Skeletal muscle satellite cell (primary cell): ENCODE measurements around the gene ATL2. TPM values are rescaled to one million over a fixed set of nuclear protein-coding genes. Genes with fewer than 3 reads are reported as not detected.
"Not testable (repeated sequence)": the region's sequence is repeated elsewhere in the genome, so short reads cannot be mapped to it uniquely, and the experiment has no call there.

Experiments
- H3K27me3 ChIP-seq: 2 replicates; pipeline ENCODE4 v1.7.0; 2013; ENCODE audit warnings: low read length; ENCODE audit not compliant: control insufficient read depth, insufficient read depth
- H3K36me3 ChIP-seq: 2 replicates; pipeline ENCODE4 v1.7.0; 2013; ENCODE audit warnings: mild to moderate bottlenecking, control low read depth, low read length; ENCODE audit not compliant: insufficient read depth
- H3K4me1 ChIP-seq: 2 replicates; pipeline ENCODE4 v1.7.0; 2013; ENCODE audit warnings: low read length; ENCODE audit not compliant: control insufficient read depth, insufficient read depth
- H3K4me2 ChIP-seq: 2 replicates; pipeline ENCODE4 v1.7.0; 2013; ENCODE audit warnings: mild to moderate bottlenecking, low read length
- H3K4me3 ChIP-seq: 2 replicates; pipeline ENCODE4 v1.7.0; 2013; ENCODE audit warnings: low read length
- H3K9ac ChIP-seq: 2 replicates; pipeline ENCODE4 v1.7.0; 2013; ENCODE audit warnings: mild to moderate bottlenecking, low read depth, low read length, moderate library complexity
- H3K9me3 ChIP-seq: replicated peaks from 2 replicates; pipeline ENCODE4 v1.7.0; 2013; ENCODE audit warnings: mild to moderate bottlenecking, control low read depth, low read length
- total RNA-seq: library from RNA; depleted of rRNA; stranded (reverse); fragments of >200 nt; gene quantifications from 2 replicates; pipeline ENCODE4 v1.2.3, GENCODE V29; 2012; rRNA removed

Gene ATL2
- total RNA-seq, result 49.8 and 57.0 TPM in 2 replicates

- Histone ChIP-seq H3K9ac (peak within 1 kb of the TSS; percentile 97), H3K9me3 (no peaks in the 10 kb centered on the region), H3K4me1 (peaks cover 18% of the 10 kb centered on the region), H3K4me2 (peak within 1 kb of the TSS; percentile 82), H3K4me3 (peak within 1 kb of the TSS; percentile 92), H3K36me3 (no peaks in the 10 kb centered on the region), H3K27me3 (peaks cover 9% of the 10 kb centered on the region)
Measured at GRCh38 chr2:38377050-38377828, at the start of gene ATL2. ATL2 (minus strand) TSS chr2:38377273; CDS start chr2:38377260, 13 bp downstream.

- H3K9ac ChIP-seq, result no peak overlapping the region
- H3K4me2 ChIP-seq, result no peak overlapping the region
- no peak overlapping the region for H3K4me3 ChIP-seq
- H3K4me1 ChIP-seq, result no peaks in the 10 kb centered on the region
- H3K9me3 ChIP-seq, result no peaks in the 10 kb centered on the region
- H3K27me3 ChIP-seq, result peaks cover 44% of the 10 kb centered on the region
- no peaks in the 10 kb centered on the region for H3K36me3 ChIP-seq
Measured at GRCh38 chr2:38423763-38424162, 46.7 kb upstream of the ATL2 start.

GRCh38 chr2:38421274-38422056 lies 44.4 kb upstream of the ATL2 start:
- no peak overlapping the region for H3K4me3 ChIP-seq
- no peak overlapping the region for H3K4me2 ChIP-seq
- peaks cover 50% of the 10 kb centered on the region for H3K27me3 ChIP-seq
- H3K9me3 ChIP-seq, result no peaks in the 10 kb centered on the region
- H3K4me1 ChIP-seq, result no peaks in the 10 kb centered on the region
- H3K9ac ChIP-seq, result no peak overlapping the region
- H3K36me3 ChIP-seq, result no peaks in the 10 kb centered on the region

DNA sequence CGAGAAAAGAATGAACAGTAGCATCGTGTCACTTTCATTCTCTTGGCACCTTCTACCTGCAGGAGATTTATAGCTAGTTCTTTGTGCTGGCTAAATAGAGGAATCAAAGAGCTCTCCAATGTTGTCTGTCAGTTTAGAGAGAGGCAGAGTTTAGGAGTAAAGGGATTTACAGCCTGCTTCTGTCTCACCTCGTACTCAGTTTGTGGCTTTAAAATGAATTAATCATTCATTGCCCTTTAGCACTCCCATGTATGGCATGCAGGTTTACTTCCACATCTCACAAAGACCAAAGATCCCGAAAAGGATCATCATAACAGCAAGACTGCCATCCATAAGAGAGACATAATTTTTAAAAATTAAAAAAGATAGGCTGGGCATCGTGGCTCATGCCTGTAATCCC lies 42.4 kb upstream of the ATL2 start:
- no peak overlapping the region for H3K4me3 ChIP-seq
- H3K4me1 ChIP-seq, result no peaks in the 10 kb centered on the region
- H3K9ac ChIP-seq, result no peak overlapping the region
- no peak overlapping the region for H3K4me2 ChIP-seq
- no peaks in the 10 kb centered on the region for H3K9me3 ChIP-seq
- H3K27me3 ChIP-seq, result peaks cover 50% of the 10 kb centered on the region
- no peaks in the 10 kb centered on the region for H3K36me3 ChIP-seq

GRCh38 chr2:38418735-38419134 lies 41.7 kb upstream of the ATL2 start:
- Histone ChIP-seq H3K4me3 (no peak overlapping the region), H3K9me3 (no peaks in the 10 kb centered on the region), H3K27me3 (peaks cover 44% of the 10 kb centered on the region), H3K4me2 (no peak overlapping the region), H3K36me3 (no peaks in the 10 kb centered on the region), H3K4me1 (no peaks in the 10 kb centered on the region), H3K9ac (no peak overlapping the region)

GRCh38 chr2:38417745-38418689 lies 40.9 kb upstream of the ATL2 start:
- Histone ChIP-seq H3K27me3 (peaks cover 40% of the 10 kb centered on the region), H3K4me3 (no peak overlapping the region), H3K9ac (no peak overlapping the region), H3K4me1 (no peaks in the 10 kb centered on the region), H3K36me3 (no peaks in the 10 kb centered on the region), H3K9me3 (no peaks in the 10 kb centered on the region), H3K4me2 (no peak overlapping the region)

GRCh38 chr2:38416296-38417036 lies 39.4 kb upstream of the ATL2 start:
- H3K4me3 ChIP-seq, result no peak overlapping the region
- H3K9me3 ChIP-seq, result peaks cover 3% of the 10 kb centered on the region
- H3K36me3 ChIP-seq, result no peaks in the 10 kb centered on the region
- peaks cover 34% of the 10 kb centered on the region for H3K27me3 ChIP-seq
- H3K9ac ChIP-seq, result no peak overlapping the region
- no peaks in the 10 kb centered on the region for H3K4me1 ChIP-seq
- H3K4me2 ChIP-seq, result no peak overlapping the region

- Histone ChIP-seq H3K4me3 (no peak overlapping the region), H3K9ac (no peak overlapping the region), H3K4me1 (no peaks in the 10 kb centered on the region), H3K36me3 (no peaks in the 10 kb centered on the region), H3K27me3 (peaks cover 30% of the 10 kb centered on the region), H3K4me2 (no peak overlapping the region), H3K9me3 (peaks cover 3% of the 10 kb centered on the region)
Measured at GRCh38 chr2:38415728-38416291, 38.7 kb upstream of the ATL2 start.

DNA sequence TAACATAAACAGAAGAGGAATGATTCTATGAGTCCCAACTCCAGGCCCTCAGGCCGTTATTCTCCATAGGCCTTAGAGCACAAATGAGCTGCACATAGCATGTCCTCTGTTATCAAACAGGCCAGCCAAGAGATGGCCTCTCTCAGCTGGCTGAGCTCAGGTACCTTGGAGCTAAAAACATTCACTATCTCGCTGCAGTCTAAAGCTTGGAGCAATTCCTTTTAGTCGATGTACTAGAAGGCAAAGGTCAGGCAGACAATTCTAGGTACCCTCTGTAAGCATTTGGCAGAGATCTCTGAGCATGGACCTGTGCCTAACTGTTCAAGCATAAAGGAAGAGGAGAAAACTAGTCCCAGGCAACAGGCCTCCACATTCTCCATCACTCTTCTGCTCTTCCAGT lies 38.0 kb upstream of the ATL2 start:
- Histone ChIP-seq H3K4me3 (no peak overlapping the region), H3K27me3 (peaks cover 29% of the 10 kb centered on the region), H3K4me1 (no peaks in the 10 kb centered on the region), H3K36me3 (no peaks in the 10 kb centered on the region), H3K4me2 (no peak overlapping the region), H3K9me3 (peaks cover 3% of the 10 kb centered on the region), H3K9ac (no peak overlapping the region)

DNA sequence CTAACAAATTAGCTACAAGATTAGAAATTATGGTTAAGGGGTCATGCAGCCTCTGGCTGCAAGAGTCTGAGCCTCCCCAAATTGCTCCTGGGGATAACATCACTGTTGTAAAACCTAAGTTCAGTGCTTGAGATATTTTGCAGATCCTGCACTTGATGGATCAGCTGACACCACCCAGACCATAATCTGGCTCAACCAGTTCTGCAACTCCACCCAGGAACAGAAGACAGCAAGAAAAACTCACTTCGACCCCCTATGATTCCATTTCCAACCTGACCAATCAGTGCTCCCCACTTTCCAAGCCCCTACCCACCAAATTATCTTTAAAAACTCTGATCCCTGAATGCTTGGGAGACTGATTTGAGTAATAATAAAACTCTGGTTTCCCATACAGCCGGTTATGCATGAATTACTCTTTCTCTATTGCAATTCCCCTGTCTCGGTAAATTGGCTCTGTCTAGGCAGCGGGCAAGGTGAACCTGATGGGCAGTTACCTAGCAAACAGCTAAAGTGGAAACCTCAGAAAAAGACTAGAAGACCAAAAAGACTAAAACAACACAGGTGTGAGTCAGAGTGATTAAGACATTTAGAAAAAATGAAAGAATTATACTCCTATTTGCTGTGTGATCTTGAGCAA lies 35.3 kb upstream of the ATL2 start:
- H3K27me3 ChIP-seq, result peaks cover 20% of the 10 kb centered on the region
- not testable (repeated sequence) for H3K36me3 ChIP-seq, H3K4me1 ChIP-seq, H3K4me2 ChIP-seq, H3K4me3 ChIP-seq, H3K9me3 ChIP-seq, H3K9ac ChIP-seq
